GM23248 (cell line): Measurements from ENCODE around the gene ST7.

Experiments
- EZH2 ChIP-seq: fragments of 200-600 bp; sonication (generic); IDR thresholded peaks from 2 replicates; pipeline ENCODE4 v1.6.1; 2018; ENCODE audit warnings: antibody characterized with exemption, mild to moderate bottlenecking; ENCODE audit not compliant: insufficient read depth, poor library complexity, severe bottlenecking
- EZH2phosphoT487 ChIP-seq: fragments of 200-600 bp; sonication (generic); IDR thresholded peaks from 2 replicates; pipeline ENCODE4 v1.6.1; 2018; ENCODE audit warnings: antibody characterized with exemption, moderate library complexity, mild to moderate bottlenecking, low read depth; ENCODE audit not compliant: insufficient read depth

GRCh38 chr7:117001283-117001682 is 48.0 kb downstream of the ST7 start:
- TF ChIP-seq EZH2, result no peak
- TF ChIP-seq EZH2phosphoT487, result no peak
